GM12873 (cell line): Measurements from ENCODE around the gene VRK3.

Experiments
- CTCF ChIP-seq: IDR thresholded peaks from 2 replicates; pipeline ENCODE4 v1.5.1; 2012; ENCODE audit warnings: low read depth, mild to moderate bottlenecking, moderate library complexity, low read length, control low read depth; ENCODE audit not compliant: insufficient read depth; ENCODE audit errors: missing control alignments

VRK3 gene

DNA sequence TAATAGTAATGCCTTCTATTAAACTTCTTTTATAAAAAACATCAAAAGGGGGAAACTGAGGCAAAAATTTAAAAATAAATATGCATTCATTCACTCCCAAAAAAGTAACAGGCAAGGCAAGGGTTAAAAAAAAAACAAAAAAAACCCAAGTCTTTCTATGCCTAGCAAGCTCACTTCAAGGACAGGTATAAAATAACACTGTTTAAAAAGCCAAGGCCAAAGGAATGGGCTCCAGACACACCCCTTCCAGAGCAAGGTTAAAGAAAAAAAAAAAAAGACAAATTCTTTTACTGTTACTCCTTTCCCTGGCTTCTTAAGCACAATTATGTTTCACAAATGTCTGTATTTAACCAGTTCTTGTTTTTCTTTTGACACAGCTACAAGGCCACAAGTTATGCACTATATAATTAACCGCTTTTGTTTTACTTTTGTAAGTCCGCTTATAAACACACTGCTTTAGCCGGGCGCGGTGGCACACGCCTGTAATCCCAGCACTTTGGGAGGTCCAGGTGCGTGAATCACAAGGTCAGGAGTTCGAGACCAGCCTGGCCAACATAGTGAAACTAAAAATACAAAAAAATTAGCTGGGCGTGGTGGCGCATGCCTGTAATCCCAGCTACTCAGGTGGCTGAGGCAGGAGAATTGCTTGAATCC lies 67.8 kb downstream of the VRK3 start:
- TF ChIP-seq CTCF: no peak

- TF ChIP-seq CTCF: no peak
These were observed 69.1 kb downstream of the VRK3 start for GRCh38 chr19:49956115-49956495.

DNA sequence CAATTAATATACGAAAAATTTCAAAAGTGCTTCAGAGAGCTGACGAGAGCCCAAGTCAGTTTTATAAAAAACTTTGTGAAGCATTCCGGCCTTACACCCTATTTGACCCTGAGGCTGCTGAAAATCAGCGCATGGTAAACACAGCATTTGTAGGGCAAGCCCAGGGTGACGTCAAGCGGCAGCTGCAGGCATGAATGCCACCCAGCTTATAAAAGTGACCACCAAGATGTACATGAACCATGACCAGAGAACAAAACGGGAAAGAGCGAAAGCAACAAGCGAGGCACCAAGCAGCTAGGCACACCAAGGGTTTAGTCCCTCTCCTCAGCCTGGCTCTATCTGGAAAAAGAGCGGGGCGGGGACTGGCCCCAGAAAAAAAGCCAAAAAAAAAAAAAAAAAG lies 70.2 kb downstream of the VRK3 start:
- no peak for TF ChIP-seq CTCF

- TF ChIP-seq CTCF: no peak
These were observed 70.9 kb downstream of the VRK3 start for GRCh38 chr19:49954092-49954829.

GRCh38 chr19:49953416-49953815 lies 71.8 kb downstream of the VRK3 start:
- TF ChIP-seq CTCF: no peak

- no peak for TF ChIP-seq CTCF
These were observed 72.3 kb downstream of the VRK3 start for GRCh38 chr19:49952906-49953305.

- no peak for TF ChIP-seq CTCF
These were observed 72.7 kb downstream of the VRK3 start for GRCh38 chr19:49952479-49952836.
